ENCODE results near the gene ABCA13. TPM values are rescaled to one million over a fixed set of nuclear protein-coding genes. Genes with fewer than 3 reads are reported as not detected.

ABCA13 gene
- total RNA-seq, 4 donors from 2014 or later: under 0.01 to 0.26 (median 0.06) TPM; not detected in 1

DNA sequence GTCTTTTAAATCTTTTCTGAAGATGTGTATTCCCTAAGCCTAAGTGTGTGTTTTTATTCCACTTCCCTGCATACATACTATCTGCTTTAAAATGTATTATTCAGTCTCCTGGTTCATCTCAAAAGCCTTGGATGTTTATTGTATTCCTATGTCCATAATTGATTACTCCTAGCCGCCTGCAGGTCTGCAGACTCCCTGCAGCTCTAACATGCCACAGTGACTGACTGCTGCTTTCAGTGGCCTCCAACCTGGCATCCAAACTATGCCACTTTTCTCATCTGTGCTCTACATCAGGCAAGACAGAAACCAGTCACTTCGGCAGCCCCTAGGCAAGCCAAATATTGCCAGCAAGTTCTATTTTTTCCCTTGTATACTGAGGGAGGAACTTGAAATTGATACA is 81.7 kb downstream of the ABCA13 start:
- peaks cover 0 to 4% (median 0%) of the 10 kb centered on the region in 4 donors for H3K9me3 ChIP-seq
- WGBS: 45% methylated on average over 2 of the region's 2 CpGs
- H3K4me3 ChIP-seq: no peak overlapping the region
- no peak for DNase-seq (ENCODE audit: extremely low spot score)
- H3K4me1 ChIP-seq: no peaks in the 10 kb centered on the region
- TF ChIP-seq CTCF (IDR thresholded peaks at IDR 0.05): no peak
- TF ChIP-seq POLR2AphosphoS5 (IDR thresholded peaks at IDR 0.05): no peak
- TF ChIP-seq POLR2A (IDR thresholded peaks at IDR 0.05; ENCODE audit: low read depth): no peak
- no peak for TF ChIP-seq EP300 (IDR thresholded peaks at IDR 0.05)
- H3K36me3 ChIP-seq: no peaks in the 10 kb centered on the region
- no peak overlapping the region for H3K27ac ChIP-seq (replicated peaks in 1 of 4)
- intact Hi-C loops (cut with DNase I): no loop called here
- H3K27me3 ChIP-seq: no peaks in the 10 kb centered on the region

DNA sequence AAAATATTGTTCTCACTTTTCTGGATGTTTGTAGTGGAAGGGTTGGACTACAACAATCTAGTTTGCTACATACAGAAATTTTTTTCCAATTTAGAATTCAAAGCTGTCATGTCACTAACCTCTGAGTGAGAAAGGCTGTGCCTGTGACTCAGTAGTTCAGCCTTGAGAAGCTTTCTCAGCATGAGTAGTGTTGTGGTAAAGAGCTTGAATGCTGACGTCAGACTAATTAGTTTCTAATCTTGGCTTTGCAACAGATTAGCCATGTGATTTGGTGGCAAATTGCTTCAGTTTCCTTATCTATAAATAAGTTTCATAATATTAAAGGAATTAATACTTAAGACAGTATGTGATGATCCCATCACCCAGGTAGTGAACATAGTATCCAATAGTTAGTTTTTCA is 83.8 kb downstream of the ABCA13 start:
- TF ChIP-seq EP300 (IDR thresholded peaks at IDR 0.05) (no peak), POLR2A (IDR thresholded peaks at IDR 0.05; ENCODE audit: low read depth) (no peak), POLR2AphosphoS5 (IDR thresholded peaks at IDR 0.05) (no peak), CTCF (IDR thresholded peaks at IDR 0.05) (no peak)
- H3K27me3 ChIP-seq: no peaks in the 10 kb centered on the region
- H3K36me3 ChIP-seq: no peaks in the 10 kb centered on the region
- H3K4me3 ChIP-seq: no peak overlapping the region
- H3K4me1 ChIP-seq: no peaks in the 10 kb centered on the region
- no peak overlapping the region for H3K27ac ChIP-seq (replicated peaks in 1 of 4)
- intact Hi-C loops (cut with DNase I): no loop called here
- peaks cover 0 to 8% (median 0%) of the 10 kb centered on the region in 4 donors for H3K9me3 ChIP-seq
- 71% methylated on average over 1 of the region's 1 CpG for WGBS
- no peak for DNase-seq (ENCODE audit: extremely low spot score)

DNA sequence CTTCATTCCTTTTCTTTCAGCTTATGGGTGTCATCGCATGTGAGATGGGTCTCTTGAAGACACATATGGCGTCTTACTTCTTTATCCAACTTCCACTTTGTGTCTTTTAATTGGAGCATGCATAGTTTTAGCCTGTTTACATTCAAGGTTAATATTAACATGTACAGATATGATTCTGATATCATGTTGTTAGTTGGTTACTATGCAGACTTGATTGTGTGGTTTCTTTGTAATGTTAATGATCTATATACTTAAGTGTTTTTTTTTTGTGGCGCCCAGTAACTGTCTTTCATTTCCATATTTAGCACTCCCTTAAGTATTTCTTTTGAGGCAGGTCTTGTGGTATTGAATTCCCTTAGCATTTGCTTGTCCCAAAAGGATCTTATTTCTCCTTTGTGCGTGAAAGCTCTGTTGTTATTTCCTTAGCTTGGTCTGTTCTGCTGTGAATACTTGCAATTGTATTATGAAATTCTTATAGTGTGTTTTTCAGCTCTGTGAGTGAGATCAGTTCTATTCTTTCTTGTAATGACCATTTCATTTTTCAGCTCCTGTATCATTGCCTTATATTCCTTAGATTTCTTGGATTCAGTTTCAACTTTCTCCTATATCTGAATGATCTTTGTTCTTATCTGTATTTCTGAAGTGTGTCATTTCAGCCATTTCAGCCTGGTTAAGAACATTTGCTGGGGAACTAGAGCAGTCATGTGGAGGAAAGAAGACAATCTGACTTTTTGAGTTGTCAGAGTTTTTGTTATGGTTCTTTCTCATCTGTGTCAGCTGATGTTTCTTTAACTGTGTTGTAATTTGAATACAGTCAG is 88.4 kb downstream of the ABCA13 start:
- H3K4me1 ChIP-seq: no peaks in the 10 kb centered on the region
- peaks cover 0 to 8% (median 0%) of the 10 kb centered on the region in 4 donors for H3K9me3 ChIP-seq
- no peak overlapping the region for H3K27ac ChIP-seq (replicated peaks in 1 of 4)
- intact Hi-C loops (cut with DNase I): no loop called here
- 85% methylated on average over 4 of the region's 4 CpGs for WGBS
- no peak for TF ChIP-seq CTCF (IDR thresholded peaks at IDR 0.05)
- TF ChIP-seq POLR2A (IDR thresholded peaks at IDR 0.05; ENCODE audit: low read depth): no peak
- H3K27me3 ChIP-seq: no peaks in the 10 kb centered on the region
- no peaks in the 10 kb centered on the region for H3K36me3 ChIP-seq
- no peak overlapping the region for H3K4me3 ChIP-seq
- DNase-seq (ENCODE audit: extremely low spot score): no peak

DNA sequence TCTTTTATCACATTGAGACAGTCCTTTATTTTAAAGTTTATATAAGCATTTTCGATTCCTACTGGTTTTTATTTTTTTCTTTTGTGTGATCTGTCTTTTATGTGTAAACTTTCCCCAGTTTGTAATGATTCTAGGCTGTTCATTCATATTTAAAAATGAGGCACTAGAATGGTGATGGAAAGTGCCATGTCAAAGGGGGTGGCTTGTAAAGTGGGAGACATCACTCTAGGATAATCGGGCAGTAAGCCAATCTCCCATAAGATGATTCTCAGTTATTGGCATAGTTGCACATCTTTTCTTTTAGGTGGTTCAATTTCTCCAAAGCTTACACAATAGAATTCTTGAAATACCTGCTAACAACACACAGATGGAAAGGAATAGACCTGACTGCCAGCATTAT is 90.4 kb downstream of the ABCA13 start:
- DNase-seq (ENCODE audit: extremely low spot score): no peak
- no peak overlapping the region for H3K27ac ChIP-seq (replicated peaks in 1 of 4)
- H3K27me3 ChIP-seq: no peaks in the 10 kb centered on the region
- 66% methylated on average over 2 of the region's 2 CpGs for WGBS
- intact Hi-C loops (cut with DNase I): no loop called here
- H3K4me3 ChIP-seq: no peak overlapping the region
- H3K4me1 ChIP-seq: no peaks in the 10 kb centered on the region
- no peaks in the 10 kb centered on the region for H3K36me3 ChIP-seq
- TF ChIP-seq EP300 (IDR thresholded peaks at IDR 0.05) (no peak), CTCF (IDR thresholded peaks at IDR 0.05) (no peak), POLR2A (IDR thresholded peaks at IDR 0.05; ENCODE audit: low read depth) (no peak), POLR2AphosphoS5 (IDR thresholded peaks at IDR 0.05) (no peak)
- H3K9me3 ChIP-seq: peaks cover 0 to 4% (median 0%) of the 10 kb centered on the region in 4 donors

All from esophagus muscularis mucosa (tissue), 4 donors.